H1 (cell line): ENCODE results near the gene TMEM243. TPM values are rescaled to one million over a fixed set of nuclear protein-coding genes. Genes with fewer than 3 reads are reported as not detected.

ENCODE experiments used
- BACH1 ChIP-seq: IDR thresholded peaks from 2 replicates; pipeline ENCODE4 v1.6.1; 2012; ENCODE audit warnings: low read length, improper control_type of control experiment
- CHD2 ChIP-seq: IDR thresholded peaks from 2 replicates; pipeline ENCODE4 v1.6.1; 2012; ENCODE audit warnings: low read length, improper control_type of control experiment
- RFX5 ChIP-seq: IDR thresholded peaks from 2 replicates; pipeline ENCODE4 v1.6.1; 2011; ENCODE audit warnings: low read depth, low read length, improper control_type of control experiment, borderline replicate concordance
- polyA plus RNA-seq, 7 experiments: library from polyadenylated mRNA; depleted of rRNA in 3 of 7; stranded (reverse) in 5 of 7; unstranded in 2 of 7; fragments of >200 nt in 5 of 7; fragments of 200-250 nt in 2 of 7; gene quantifications; 1 replicate in 5 of 7; 2 replicates in 1 of 7; 4 replicates in 1 of 7; pipeline versions ENCODE4 v1.2.1 to v1.2.3, GENCODE V29; 2011 to 2013; ENCODE audit warnings: missing spikeins in 2 of 7, mixed read lengths in 2 of 7
- total RNA-seq: library from RNA; stranded (reverse); fragmentation: NEBNext Ultra II Directional; extraction: Animal tissue kit (Norgen Biotek cat#: 25700); gene quantifications from 2 replicates; pipeline ENCODE4 v1.2.1, GENCODE V29; 2021

The TMEM243 gene
- total and polyA plus RNA-seq, 2 of the 8 experiments (the other 6 are each of a cell fraction or from before 2014, with no cell fraction given) = 23.7 to 27.6 TPM

DNA sequence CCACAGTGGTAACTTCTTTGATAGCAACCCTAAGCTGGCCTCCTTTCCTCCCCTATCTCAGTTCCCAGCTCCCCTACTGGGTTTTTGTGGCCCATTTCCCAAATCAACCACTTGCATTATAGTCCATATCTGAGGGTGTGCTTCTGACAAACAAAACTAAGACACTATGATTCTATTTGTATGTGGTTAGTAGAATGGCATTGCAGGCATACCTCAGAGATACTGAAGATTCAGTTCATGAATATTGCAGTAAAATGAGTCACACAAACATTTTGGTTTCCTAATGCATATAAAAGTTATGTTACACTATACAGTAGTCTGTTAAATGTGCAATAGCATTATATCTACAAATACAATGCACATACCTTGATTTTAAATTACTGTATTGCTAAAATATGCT lies 15.4 kb upstream of the TMEM243 start (continued):
- TF ChIP-seq BACH1 (no peak), RFX5 (no peak), CHD2 (no peak)
- TF ChIP-seq, all 59 proteins: peak for 0
